GM18526 (cell line): Measurements from ENCODE around the gene PLCG1.

ENCODE experiments used
- POLR2A ChIP-seq: IDR thresholded peaks from 3 replicates; pipeline ENCODE4 v1.6.1; 2011; ENCODE audit not compliant: insufficient read length; ENCODE audit errors: extremely low read depth

PLCG1 gene

DNA sequence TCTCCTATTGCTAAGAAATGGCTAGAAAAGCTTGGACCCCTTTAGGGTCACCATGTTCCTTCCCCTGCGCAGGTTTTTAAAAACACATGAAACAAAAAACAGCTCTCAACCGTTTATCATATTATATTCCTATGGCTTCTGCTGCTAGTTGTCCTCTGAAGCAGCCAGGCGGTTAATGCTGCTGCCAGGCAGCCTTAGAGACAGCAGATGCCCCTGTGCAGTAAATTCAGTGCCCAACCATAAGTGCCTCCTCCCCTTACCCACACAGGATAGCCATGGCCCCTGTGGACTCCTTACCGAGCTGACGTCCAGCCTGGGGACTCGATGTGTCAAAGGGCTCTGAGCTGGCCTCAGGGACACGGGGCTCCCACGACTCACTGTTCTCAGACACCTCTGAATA is 64.4 kb downstream of the PLCG1 start:
- TF ChIP-seq POLR2A = no peak

GRCh38 chr20:41202426-41202825 is 65.1 kb downstream of the PLCG1 start:
- no peak for TF ChIP-seq POLR2A

DNA sequence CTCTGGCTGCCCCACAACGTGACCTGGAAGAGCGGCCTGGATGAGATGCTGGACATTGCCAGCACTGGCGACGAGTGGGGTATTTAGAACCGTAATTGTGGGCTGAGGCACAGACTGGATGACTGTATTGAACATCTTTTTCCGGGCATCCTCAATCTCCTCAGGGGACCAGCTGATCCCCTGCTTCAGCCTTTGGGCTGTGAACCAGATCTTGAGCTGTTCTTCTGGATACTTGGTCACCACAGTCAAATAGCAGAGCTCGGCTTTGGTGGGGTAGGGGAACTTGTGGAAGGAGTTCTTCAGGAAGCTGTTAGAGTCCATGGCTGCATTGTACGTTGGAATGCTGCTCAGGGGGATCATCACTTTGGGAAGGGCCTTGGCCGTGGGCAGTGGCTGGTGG is 66.3 kb downstream of the PLCG1 start:
- TF ChIP-seq POLR2A = no peak

GRCh38 chr20:41204304-41205265 is 67.2 kb downstream of the PLCG1 start:
- no peak for TF ChIP-seq POLR2A

DNA sequence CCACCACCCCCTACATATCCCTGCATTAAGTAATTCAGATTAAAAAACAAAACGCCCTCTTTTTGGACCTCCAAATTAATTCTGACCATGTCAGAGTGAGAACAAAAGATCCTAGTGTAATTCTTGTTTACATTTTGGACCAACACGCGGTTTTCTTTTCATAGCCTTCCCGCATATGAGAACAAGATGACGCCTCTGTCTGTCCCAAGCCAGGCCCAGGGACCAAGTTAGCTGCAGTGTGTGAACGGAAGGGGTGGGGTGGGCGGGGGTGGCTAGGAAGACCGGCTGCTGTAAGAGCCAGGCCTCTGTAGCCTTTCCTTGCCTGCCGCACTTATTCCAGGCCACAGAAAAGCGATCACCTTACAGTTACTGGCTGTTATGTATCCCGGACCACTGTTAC is 68.0 kb downstream of the PLCG1 start:
- no peak for TF ChIP-seq POLR2A

GRCh38 chr20:41213150-41213820 is 75.9 kb downstream of the PLCG1 start:
- no peak for TF ChIP-seq POLR2A

GRCh38 chr20:41214202-41214601 is 76.9 kb downstream of the PLCG1 start:
- TF ChIP-seq POLR2A = no peak

GRCh38 chr20:41214666-41215065 is 77.3 kb downstream of the PLCG1 start:
- TF ChIP-seq POLR2A = no peak

DNA sequence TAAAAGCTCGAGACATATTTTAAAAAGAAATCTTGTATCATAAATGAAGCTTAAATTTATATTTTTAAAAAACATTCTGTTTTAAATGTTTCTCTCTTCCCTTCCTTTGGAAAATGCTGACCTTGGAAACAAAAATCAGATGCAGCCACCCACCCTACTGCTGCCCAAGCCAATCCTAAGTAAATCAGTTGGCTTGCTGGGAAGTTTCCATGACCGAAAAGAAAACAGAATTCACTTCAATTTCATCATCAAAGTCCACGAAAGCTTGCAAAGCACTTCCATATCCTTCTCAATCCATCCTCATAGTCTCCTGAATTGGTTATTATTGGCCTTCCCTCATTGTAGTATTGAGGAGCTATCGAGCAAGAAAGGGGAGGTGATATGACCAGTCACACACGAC is 80.1 kb downstream of the PLCG1 start:
- no peak for TF ChIP-seq POLR2A

GRCh38 chr20:41218466-41218865 is 81.1 kb downstream of the PLCG1 start:
- TF ChIP-seq POLR2A = no peak

- TF ChIP-seq POLR2A = no peak
Observed at GRCh38 chr20:41219824-41220223, 82.5 kb downstream of the PLCG1 start.

- no peak for TF ChIP-seq POLR2A
Observed at GRCh38 chr20:41221614-41222218, 84.4 kb downstream of the PLCG1 start.

DNA sequence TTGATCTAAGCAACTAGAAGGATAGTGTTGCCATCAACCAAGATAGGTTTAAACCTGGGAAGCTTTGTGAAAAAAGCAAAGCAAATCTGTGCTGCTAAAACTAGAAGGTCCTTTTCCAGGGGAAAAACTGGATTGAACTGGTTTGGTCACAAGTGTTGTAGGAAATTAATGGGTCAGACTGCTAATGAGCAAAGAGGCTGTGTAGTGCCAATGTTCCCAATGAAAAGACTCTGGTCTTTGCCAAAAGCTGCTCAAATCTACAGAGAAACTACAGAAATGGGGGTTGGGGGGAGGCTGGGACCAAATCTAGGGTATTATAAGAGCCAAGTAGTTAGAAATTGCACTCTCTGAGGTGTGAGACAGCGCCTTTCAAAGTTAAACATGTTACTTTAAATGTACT is 85.0 kb downstream of the PLCG1 start:
- TF ChIP-seq POLR2A = no peak

DNA sequence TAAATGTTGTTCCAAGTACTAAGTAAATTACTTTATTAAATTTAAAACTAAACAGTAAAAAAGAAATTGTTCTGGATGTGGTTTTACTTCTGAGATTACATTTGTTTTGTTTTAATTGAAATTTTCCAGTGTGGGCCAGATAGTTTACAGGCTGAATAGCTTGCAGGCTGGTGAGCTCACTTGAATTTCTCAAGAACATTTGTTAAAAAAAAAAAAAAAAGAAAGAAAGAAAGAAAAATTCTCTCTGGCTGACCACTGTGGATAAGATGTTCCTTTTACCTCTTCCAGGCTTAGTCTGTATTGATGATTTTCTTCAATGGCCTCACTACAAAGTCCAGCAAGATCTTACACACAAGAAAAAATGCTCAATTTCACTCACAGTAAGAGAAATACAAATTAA is 85.4 kb downstream of the PLCG1 start:
- no peak for TF ChIP-seq POLR2A

DNA sequence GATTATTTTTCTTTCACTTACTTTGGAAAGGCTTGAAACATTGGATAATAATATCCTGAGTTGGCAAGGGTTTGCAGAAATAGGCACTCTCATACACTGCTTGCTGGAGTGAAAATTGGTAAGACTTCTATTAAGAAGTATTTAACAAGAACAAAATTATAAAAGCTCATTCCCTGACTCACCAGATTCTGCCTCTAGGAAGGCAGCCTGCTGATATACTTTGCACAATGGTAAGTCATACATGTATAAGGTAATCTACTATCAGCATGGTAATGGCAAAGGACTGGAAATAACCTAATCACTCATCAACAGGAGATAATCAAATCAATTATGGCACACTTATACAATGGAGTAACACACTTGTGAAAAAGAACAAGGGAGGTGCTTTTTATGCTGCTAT is 85.8 kb downstream of the PLCG1 start:
- TF ChIP-seq POLR2A = no peak

GRCh38 chr20:41224281-41224680 is 86.9 kb downstream of the PLCG1 start:
- TF ChIP-seq POLR2A = no peak

GRCh38 chr20:41225091-41225490 is 87.7 kb downstream of the PLCG1 start:
- TF ChIP-seq POLR2A = no peak

DNA sequence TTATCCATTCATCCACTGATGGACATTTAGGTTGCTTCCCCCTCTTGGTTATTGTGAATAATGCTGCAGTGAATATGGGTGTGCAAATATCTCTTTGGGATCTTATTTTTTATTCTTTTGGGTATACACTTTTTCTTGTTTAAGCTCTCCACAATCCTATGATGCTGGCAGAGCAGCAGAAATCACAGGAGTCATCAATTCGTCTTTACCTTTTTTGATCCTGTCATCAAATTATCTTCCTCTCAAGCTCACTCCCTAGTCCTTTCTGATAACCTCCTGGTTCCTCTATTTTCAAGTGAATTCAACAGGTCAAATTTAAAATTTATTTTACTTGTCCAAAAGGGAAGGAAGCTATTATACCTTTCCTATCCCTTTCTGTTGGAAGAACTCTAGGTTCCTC is 89.1 kb downstream of the PLCG1 start:
- TF ChIP-seq POLR2A = no peak
